HUES6 (cell line): ENCODE measurements around the gene REC8.

Experiments used
- H3K27ac ChIP-seq: 2 replicates; pipeline ENCODE4 v1.7.0; 2013; ENCODE audit warnings: low read depth, mild to moderate bottlenecking, low read length, inconsistent platforms
- H3K27me3 ChIP-seq: 2 replicates; pipeline ENCODE4 v1.6.1; 2013; ENCODE audit warnings: low read length; ENCODE audit not compliant: control insufficient read depth, insufficient read depth
- H3K36me3 ChIP-seq: 2 replicates; pipeline ENCODE4 v1.6.1; 2013; ENCODE audit warnings: low read length; ENCODE audit not compliant: control insufficient read depth, insufficient read depth
- H3K4me1 ChIP-seq: 2 replicates; pipeline ENCODE4 v1.6.1; 2013; ENCODE audit warnings: low read length; ENCODE audit not compliant: control insufficient read depth, insufficient read depth
- H3K4me3 ChIP-seq: 2 replicates; pipeline ENCODE4 v1.5.1; 2013; ENCODE audit warnings: low read depth, low read length
- H3K9ac ChIP-seq: one replicate; pipeline ENCODE4 v1.6.1; 2013; ENCODE audit warnings: mild to moderate bottlenecking, low read length
- H3K9me3 ChIP-seq: 2 replicates; pipeline ENCODE4 v1.6.1; 2013; ENCODE audit warnings: low read depth, low read length; ENCODE audit not compliant: control insufficient read depth, insufficient read depth

The REC8 gene

GRCh38 chr14:24226473-24226872 is 54.6 kb downstream of the REC8 start:
- H3K4me1 ChIP-seq: 0 out of 2 replicates have a peak, but pooled peaks cover 4% of the 10 kb centered on the region
- no peak overlapping the region for H3K4me3 ChIP-seq
- no peaks in the 10 kb centered on the region for H3K27me3 ChIP-seq
- H3K27ac ChIP-seq: no peak overlapping the region
- peaks cover 11% of the 10 kb centered on the region; the same call in 1 of the 2 replicates for H3K36me3 ChIP-seq
- no peaks in the 10 kb centered on the region for H3K9me3 ChIP-seq
- no peak overlapping the region for H3K9ac ChIP-seq

DNA sequence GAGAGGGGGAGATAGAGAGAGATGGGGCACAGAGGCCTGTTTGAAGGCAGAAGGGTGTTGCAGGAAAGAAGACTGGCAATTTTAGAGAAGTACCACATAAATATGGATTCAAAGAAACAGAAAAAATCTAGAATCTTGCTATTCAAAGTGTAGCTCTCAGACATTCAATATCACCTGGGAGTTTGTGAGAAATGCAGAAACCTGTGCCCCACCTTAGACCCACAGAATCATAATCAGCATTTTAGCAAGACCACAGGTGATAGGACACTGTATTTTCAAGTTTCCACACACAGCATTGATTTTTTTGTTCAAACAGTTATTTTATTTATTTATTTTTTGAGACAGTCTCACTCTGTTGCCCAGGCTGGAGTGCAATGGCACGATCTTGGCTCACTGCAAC is 57.0 kb downstream of the REC8 start:
- H3K36me3 ChIP-seq: peaks cover 11% of the 10 kb centered on the region; the same call in 1 of the 2 replicates
- H3K9me3 ChIP-seq: no peaks in the 10 kb centered on the region
- H3K4me3 ChIP-seq: no peak overlapping the region
- peaks cover 11% of the 10 kb centered on the region; the same call in 1 of the 2 replicates for H3K4me1 ChIP-seq
- no peak overlapping the region for H3K9ac ChIP-seq
- no peaks in the 10 kb centered on the region for H3K27me3 ChIP-seq
- H3K27ac ChIP-seq: no peak overlapping the region
